HepG2 (cell line): ENCODE data around the gene OPA3. TPM values are rescaled to one million over a fixed set of nuclear protein-coding genes. Genes with fewer than 3 reads are reported as not detected.

Experiments used
- GPN1 ChIP-seq: sonication (generic); formaldehyde crosslinking; IDR thresholded peaks from 2 replicates; pipeline ENCODE4 v1.5.1; 2020; ENCODE audit warnings: missing genetic modification reagents, borderline replicate concordance
- HHEX ChIP-seq: IDR thresholded peaks from 2 replicates; pipeline ENCODE4 v1.6.1; 2016; ENCODE audit warnings: control low read depth
- HNF4G ChIP-seq, 2 experiments: sonication (generic) in 1 of 2; formaldehyde crosslinking in 1 of 2; IDR thresholded peaks; 2 replicates each; pipeline versions ENCODE4 v1.4.0 to v1.6.1; 2011 to 2020; ENCODE audit warnings: borderline replicate concordance in 2 of 2, low read depth in 2 of 2, mild to moderate bottlenecking in 2 of 2, low read length in 1 of 2, missing genetic modification reagents in 1 of 2, moderate library complexity in 1 of 2
- JUN ChIP-seq: sonication (generic); formaldehyde crosslinking; IDR thresholded peaks from 2 replicates; pipeline ENCODE4 v1.4.0; 2020; ENCODE audit warnings: mild to moderate bottlenecking, missing genetic modification reagents
- NFRKB ChIP-seq: fragments of 450-650 bp; IDR thresholded peaks from 2 replicates; pipeline ENCODE4 v1.6.1; 2017
- NR2C2 ChIP-seq: sonication (generic); formaldehyde crosslinking; IDR thresholded peaks from 2 replicates; pipeline ENCODE4 v1.4.0; 2020; ENCODE audit warnings: missing genetic modification reagents, mild to moderate bottlenecking, moderate library complexity, borderline replicate concordance
- ZNF367 ChIP-seq: sonication (generic); formaldehyde crosslinking; IDR thresholded peaks from 2 replicates; pipeline ENCODE4 v1.4.0; 2020; ENCODE audit warnings: missing genetic modification reagents, borderline replicate concordance
- ZNF460 ChIP-seq: sonication (generic); formaldehyde crosslinking; IDR thresholded peaks from 2 replicates; pipeline ENCODE4 v1.5.1; 2020; ENCODE audit warnings: missing genetic modification reagents, mild to moderate bottlenecking, borderline replicate concordance
- ZNF616 ChIP-seq: sonication (generic); formaldehyde crosslinking; IDR thresholded peaks from 2 replicates; pipeline ENCODE4 v1.5.0; 2020; ENCODE audit warnings: low read depth, mild to moderate bottlenecking, missing genetic modification reagents
- ZNF780A ChIP-seq: sonication (generic); formaldehyde crosslinking; IDR thresholded peaks from 2 replicates; pipeline ENCODE4 v1.8.0; 2022; ENCODE audit warnings: mild to moderate bottlenecking, missing genetic modification reagents, moderate library complexity
- ZNF878 ChIP-seq: sonication (generic); formaldehyde crosslinking; IDR thresholded peaks from 2 replicates; pipeline ENCODE4 v1.8.1; 2023; ENCODE audit warnings: mild to moderate bottlenecking, missing genetic modification reagents, moderate library complexity
- polyA plus RNA-seq, 8 experiments: library from polyadenylated mRNA; depleted of rRNA in 3 of 8; stranded (reverse) in 7 of 8; unstranded in 1 of 8; fragments of >200 nt; fragmentation: Illumina TruSeq in 4 of 8; extraction: Trizol in 4 of 8; gene quantifications; 2 replicates each; pipeline versions ENCODE4 v1.2.1 to v1.2.3, GENCODE V29; 2011 to 2016; ENCODE audit warnings: low read depth in 4 of 8, missing spikeins in 1 of 8, mixed read lengths in 1 of 8; ENCODE audit not compliant: insufficient read depth in 1 of 8
- total RNA-seq, 5 experiments: library from RNA; depleted of rRNA; stranded (reverse); fragments of >200 nt; fragmentation: Illumina TruSeq; extraction: Trizol; gene quantifications; 2 replicates each; pipeline ENCODE4 v1.2.3, GENCODE V29; 2016; ENCODE audit warnings: low read depth in 1 of 5
- TF ChIP-seq, protein P1 (sequence below): sonication (generic); formaldehyde crosslinking; IDR thresholded peaks from 2 replicates; pipeline ENCODE4 v1.5.0; 2020; ENCODE audit warnings: mild to moderate bottlenecking, missing genetic modification reagents
- TF ChIP-seq, protein P2 (sequence below): sonication (generic); formaldehyde crosslinking; IDR thresholded peaks from 2 replicates; pipeline ENCODE4 v1.9.0; 2021; ENCODE audit warnings: missing genetic modification reagents, mild to moderate bottlenecking, borderline replicate concordance
- TF ChIP-seq, protein P3 (sequence below): sonication (generic); formaldehyde crosslinking; IDR thresholded peaks from 2 replicates; pipeline ENCODE4 v1.5.1; 2020; ENCODE audit warnings: missing genetic modification reagents, mild to moderate bottlenecking, borderline replicate concordance
- TF ChIP-seq, protein P4 (sequence below): sonication (generic); formaldehyde crosslinking; IDR thresholded peaks from 2 replicates; pipeline ENCODE4 v1.4.0; 2020; ENCODE audit warnings: low read depth, mild to moderate bottlenecking, missing genetic modification reagents
- TF ChIP-seq, protein P5 (sequence below): sonication (generic); formaldehyde crosslinking; IDR thresholded peaks from 2 replicates; pipeline ENCODE4 v1.4.0; 2020; ENCODE audit warnings: missing genetic modification reagents, mild to moderate bottlenecking, borderline replicate concordance
- TF ChIP-seq, protein P6 (sequence below): sonication (generic); formaldehyde crosslinking; IDR thresholded peaks from 2 replicates; pipeline ENCODE4 v1.4.0; 2020; ENCODE audit warnings: mild to moderate bottlenecking, missing genetic modification reagents
- TF ChIP-seq, protein P7 (sequence below): sonication (generic); formaldehyde crosslinking; conservative IDR thresholded peaks from 2 replicates; pipeline ENCODE4 v1.8.1; 2023; ENCODE audit warnings: missing genetic modification reagents

OPA3 gene
- total and polyA plus RNA-seq, 2 of the 13 experiments (the other 11 are each of a cell fraction or from before 2014, with no cell fraction given): 8.3 to 17.7 TPM

DNA sequence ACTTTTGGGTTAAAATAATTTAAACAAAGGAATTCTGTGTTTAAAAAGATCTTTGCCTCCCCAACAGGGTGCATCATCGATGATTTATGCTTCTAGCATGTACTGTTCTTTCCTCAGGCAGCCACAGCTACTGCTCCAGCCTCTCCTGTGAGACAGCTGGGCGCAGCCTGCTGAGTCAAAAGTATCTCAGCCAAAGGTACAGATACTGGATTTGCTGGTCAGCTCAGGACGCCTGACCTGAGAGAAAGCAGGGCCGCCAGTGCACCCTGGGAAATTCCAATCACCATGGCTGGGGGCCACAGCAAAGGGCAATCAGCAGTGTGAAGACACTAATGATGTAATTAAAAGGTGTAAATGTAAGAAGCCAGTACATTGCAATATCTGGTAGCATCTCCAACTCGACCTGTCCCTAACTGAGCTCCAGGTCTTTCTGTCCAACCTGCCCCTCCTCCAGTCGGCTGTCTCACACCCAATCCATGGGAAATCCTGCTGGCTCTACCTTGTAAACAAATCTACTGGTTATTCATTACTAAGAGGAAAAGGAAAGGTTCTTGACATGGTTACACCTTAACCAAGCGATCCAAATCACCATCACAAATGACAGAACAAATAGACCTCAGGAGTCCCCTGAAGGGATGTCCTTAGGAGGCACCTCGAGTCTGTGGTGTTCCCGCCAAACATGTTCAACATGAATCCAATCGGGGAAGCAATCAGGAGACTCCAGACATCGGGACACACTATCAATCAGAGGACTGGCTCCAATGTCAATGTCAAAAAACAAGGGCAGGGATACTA is 7.3 kb downstream of the OPA3 start (continued):
- TF ChIP-seq, protein P1, sequence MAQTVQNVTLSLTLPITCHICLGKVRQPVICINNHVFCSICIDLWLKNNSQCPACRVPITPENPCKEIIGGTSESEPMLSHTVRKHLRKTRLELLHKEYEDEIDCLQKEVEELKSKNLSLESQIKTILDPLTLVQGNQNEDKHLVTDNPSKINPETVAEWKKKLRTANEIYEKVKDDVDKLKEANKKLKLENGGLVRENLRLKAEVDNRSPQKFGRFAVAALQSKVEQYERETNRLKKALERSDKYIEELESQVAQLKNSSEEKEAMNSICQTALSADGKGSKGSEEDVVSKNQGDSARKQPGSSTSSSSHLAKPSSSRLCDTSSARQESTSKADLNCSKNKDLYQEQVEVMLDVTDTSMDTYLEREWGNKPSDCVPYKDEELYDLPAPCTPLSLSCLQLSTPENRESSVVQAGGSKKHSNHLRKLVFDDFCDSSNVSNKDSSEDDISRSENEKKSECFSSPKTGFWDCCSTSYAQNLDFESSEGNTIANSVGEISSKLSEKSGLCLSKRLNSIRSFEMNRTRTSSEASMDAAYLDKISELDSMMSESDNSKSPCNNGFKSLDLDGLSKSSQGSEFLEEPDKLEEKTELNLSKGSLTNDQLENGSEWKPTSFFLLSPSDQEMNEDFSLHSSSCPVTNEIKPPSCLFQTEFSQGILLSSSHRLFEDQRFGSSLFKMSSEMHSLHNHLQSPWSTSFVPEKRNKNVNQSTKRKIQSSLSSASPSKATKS (CRISPR knock-in tag): no peak
- no peak; the same call in 1 of the 2 replicates for TF ChIP-seq ZNF878
- TF ChIP-seq ZNF616: no peak
- no peak for TF ChIP-seq ZNF460
- TF ChIP-seq, protein P2, sequence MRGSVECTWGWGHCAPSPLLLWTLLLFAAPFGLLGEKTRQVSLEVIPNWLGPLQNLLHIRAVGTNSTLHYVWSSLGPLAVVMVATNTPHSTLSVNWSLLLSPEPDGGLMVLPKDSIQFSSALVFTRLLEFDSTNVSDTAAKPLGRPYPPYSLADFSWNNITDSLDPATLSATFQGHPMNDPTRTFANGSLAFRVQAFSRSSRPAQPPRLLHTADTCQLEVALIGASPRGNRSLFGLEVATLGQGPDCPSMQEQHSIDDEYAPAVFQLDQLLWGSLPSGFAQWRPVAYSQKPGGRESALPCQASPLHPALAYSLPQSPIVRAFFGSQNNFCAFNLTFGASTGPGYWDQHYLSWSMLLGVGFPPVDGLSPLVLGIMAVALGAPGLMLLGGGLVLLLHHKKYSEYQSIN: no peak
- no peak for TF ChIP-seq ZNF367 (CRISPR knock-in tag)
- no peak for TF ChIP-seq HNF4G (IDR thresholded peaks at IDR 0.05; ENCODE audit: borderline replicate concordance, low read depth, low read length)
- TF ChIP-seq HNF4G (CRISPR knock-in tag; IDR thresholded peaks at IDR 0.05; ENCODE audit: borderline replicate concordance, low read depth): no peak
- TF ChIP-seq, protein P3, sequence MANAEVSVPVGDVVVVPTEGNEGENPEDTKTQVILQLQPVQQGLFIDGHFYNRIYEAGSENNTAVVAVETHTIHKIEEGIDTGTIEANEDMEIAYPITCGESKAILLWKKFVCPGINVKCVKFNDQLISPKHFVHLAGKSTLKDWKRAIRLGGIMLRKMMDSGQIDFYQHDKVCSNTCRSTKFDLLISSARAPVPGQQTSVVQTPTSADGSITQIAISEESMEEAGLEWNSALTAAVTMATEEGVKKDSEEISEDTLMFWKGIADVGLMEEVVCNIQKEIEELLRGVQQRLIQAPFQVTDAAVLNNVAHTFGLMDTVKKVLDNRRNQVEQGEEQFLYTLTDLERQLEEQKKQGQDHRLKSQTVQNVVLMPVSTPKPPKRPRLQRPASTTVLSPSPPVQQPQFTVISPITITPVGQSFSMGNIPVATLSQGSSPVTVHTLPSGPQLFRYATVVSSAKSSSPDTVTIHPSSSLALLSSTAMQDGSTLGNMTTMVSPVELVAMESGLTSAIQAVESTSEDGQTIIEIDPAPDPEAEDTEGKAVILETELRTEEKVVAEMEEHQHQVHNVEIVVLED (CRISPR knock-in tag): peak; percentile 66; the same call in 1 of the 2 replicates
- TF ChIP-seq NR2C2 (CRISPR knock-in tag): peak; percentile 19; the same call in 1 of the 2 replicates
- TF ChIP-seq, protein P4, sequence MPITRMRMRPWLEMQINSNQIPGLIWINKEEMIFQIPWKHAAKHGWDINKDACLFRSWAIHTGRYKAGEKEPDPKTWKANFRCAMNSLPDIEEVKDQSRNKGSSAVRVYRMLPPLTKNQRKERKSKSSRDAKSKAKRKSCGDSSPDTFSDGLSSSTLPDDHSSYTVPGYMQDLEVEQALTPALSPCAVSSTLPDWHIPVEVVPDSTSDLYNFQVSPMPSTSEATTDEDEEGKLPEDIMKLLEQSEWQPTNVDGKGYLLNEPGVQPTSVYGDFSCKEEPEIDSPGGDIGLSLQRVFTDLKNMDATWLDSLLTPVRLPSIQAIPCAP (CRISPR knock-in tag): no peak
- TF ChIP-seq, protein P5, sequence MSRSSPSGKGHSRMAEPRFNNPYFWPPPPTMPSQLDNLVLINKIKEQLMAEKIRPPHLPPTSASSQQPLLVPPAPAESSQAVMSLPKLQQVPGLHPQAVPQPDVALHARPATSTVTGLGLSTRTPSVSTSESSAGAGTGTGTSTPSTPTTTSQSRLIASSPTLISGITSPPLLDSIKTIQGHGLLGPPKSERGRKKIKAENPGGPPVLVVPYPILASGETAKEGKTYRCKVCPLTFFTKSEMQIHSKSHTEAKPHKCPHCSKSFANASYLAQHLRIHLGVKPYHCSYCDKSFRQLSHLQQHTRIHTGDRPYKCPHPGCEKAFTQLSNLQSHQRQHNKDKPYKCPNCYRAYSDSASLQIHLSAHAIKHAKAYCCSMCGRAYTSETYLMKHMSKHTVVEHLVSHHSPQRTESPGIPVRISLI (CRISPR knock-in tag): no peak
- no peak for TF ChIP-seq ZNF780A (CRISPR knock-in tag)
- TF ChIP-seq HHEX (CRISPR knock-in tag): no peak
- TF ChIP-seq, protein P6, sequence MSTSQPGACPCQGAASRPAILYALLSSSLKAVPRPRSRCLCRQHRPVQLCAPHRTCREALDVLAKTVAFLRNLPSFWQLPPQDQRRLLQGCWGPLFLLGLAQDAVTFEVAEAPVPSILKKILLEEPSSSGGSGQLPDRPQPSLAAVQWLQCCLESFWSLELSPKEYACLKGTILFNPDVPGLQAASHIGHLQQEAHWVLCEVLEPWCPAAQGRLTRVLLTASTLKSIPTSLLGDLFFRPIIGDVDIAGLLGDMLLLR (CRISPR knock-in tag): no peak
- TF ChIP-seq JUN (CRISPR knock-in tag): no peak
- TF ChIP-seq NFRKB: no peak
- no peak for TF ChIP-seq GPN1 (CRISPR knock-in tag)
- TF ChIP-seq, protein P7, sequence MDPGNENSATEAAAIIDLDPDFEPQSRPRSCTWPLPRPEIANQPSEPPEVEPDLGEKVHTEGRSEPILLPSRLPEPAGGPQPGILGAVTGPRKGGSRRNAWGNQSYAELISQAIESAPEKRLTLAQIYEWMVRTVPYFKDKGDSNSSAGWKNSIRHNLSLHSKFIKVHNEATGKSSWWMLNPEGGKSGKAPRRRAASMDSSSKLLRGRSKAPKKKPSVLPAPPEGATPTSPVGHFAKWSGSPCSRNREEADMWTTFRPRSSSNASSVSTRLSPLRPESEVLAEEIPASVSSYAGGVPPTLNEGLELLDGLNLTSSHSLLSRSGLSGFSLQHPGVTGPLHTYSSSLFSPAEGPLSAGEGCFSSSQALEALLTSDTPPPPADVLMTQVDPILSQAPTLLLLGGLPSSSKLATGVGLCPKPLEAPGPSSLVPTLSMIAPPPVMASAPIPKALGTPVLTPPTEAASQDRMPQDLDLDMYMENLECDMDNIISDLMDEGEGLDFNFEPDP (CRISPR knock-in tag): no peak
